ENCODE measurements around the gene MMP24.

MMP24 gene

GRCh38 chr20:35279533-35280174 is 53.2 kb downstream of the MMP24 start:
- DNase-seq (ENCODE audit: low read depth): no peak

DNA sequence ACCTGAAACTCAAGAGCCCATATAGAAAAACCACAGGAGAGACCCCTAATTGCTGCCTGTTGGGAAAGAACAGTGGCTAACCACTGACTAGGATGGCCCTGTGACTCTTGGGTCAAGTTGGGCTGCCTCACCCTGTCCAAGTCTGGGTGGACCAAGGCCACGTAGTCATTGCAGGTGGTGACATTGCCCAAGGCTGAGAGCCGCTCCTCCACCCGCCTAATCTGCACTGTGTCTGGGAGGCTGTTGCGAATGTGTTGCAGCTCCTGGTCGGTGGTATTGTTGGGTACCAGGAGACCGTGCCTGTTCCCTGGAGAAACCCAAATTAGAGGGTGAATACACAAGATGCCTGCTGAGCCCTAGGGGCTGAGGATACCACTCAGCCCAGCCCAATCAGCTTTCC is 54.0 kb downstream of the MMP24 start:
- DNase-seq (ENCODE audit: low read depth): no peak

GRCh38 chr20:35281506-35282101 is 55.1 kb downstream of the MMP24 start:
- no peak for DNase-seq (ENCODE audit: low read depth)

DNA sequence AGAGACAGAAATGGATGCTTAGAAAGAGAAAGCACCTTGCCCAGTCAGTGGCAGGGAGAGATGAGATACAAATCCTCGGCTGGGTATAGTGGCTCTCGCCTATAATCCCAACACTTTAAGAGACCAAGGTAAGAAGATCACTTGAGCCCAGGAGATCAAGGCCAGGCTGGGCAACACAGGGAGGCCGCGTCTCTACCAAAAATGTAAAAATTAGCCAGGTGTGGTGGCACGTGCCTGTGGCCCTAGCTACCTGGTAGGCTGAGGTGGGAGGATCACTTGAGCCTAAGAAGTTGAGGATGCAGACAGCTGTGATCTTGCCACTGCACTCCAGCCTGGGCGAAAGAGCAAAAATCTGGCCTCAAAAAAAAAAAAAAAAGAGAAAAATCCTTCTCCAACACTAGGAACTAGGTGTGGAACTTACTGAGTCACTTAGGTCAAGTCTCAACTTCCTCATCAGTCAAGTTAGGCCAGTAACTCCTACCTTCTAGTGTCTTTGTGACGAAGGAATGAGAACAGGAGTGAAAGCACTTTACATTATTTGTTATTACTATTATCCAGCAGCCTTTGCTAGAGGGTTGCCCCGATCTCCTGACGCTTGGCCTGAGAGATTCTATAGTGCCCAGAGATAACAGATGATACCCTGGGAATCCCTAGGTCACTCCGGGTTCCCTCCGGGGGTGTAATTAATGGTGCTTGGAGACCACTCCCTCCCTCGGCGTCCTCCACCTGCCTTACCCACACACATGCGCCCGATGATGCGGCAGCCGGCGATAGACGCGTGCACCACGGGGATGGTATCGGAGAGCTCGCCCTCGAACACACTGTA is 57.2 kb downstream of the MMP24 start:
- peak; percentile 18 for DNase-seq (ENCODE audit: low read depth)

DNA sequence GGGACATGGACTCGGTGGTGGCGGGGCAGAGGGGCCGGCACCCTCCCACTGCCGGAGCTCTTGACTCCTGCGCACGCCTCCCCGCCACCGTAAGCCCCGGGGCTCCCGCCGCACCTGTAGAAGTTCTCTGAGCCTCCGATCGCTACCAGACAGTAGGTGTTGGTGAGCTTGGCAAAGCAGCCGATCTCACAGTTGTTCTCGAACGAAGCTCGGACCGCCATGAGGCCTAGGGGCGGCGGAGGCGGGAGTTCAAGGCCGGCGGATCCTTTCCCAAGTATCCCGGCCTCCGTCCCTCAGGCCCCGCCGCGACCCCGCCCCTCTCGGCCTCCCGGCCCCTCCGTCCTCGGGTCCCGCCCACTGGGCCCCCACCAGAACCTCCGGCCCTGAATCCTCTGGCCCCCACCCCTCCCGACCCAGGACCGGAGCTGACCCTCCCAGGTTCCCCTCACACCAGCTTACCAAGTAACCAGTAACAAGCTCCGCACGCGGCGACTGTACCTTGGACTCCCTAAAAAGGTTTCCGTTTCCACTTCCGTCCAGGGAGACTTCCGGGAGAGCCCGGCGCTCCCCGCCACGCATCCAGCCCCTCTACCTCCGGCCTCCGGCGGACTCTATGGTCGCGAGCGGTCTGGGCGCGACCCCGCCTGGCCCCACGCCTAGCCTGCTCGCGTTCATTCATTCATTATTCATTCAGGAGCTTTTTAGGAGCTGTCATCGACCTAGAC is 57.9 kb downstream of the MMP24 start, which contains the start of gene EIF6:
Gene EIF6, minus strand, starts transcription at position 506 of the 725 bp plus-strand sequence. Its CDS starts 285 bp downstream, at position 221.
- peak; percentile 60 for DNase-seq (ENCODE audit: low read depth)

GRCh38 chr20:35284992-35285805 is 58.7 kb downstream of the MMP24 start:
- DNase-seq (ENCODE audit: low read depth): no peak

- DNase-seq (ENCODE audit: low read depth): no peak
These were observed 59.3 kb downstream of the MMP24 start for GRCh38 chr20:35285806-35286076.

GRCh38 chr20:35286077-35286898 is 59.8 kb downstream of the MMP24 start:
- no peak for DNase-seq (ENCODE audit: low read depth)

DNA sequence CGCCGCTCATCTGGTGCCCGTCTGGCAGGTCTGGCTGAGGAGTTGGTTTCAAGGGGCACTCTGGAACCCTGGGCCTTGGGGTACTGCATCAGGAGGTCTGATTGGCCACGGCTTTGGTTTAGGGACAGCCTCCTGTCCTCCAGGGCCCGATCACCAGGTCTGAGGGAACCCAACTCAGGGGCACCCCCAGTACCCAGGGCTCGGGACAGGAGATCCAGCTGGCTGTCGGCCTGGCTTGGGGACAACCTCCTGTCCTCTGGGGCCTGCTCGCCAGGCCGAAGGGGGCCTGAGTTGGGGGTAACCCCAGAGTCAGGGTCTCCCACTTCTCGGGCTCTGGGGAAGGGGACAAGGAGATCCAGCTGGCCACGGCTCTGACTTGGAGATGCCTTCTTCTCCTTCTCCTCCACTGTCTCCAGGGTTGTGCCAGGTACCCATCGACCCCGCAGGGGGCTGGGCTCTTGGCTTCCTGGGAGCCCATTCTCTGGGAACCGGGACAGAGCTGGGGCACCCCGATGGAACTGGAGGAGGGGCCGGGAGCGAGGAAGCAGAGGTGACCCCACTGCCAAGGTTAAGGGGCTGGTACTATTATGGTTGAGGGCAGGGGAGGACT is 60.5 kb downstream of the MMP24 start:
- DNase-seq (ENCODE audit: low read depth): no peak

- DNase-seq (ENCODE audit: low read depth): no peak
These were observed 61.2 kb downstream of the MMP24 start for GRCh38 chr20:35287509-35288324.

DNA sequence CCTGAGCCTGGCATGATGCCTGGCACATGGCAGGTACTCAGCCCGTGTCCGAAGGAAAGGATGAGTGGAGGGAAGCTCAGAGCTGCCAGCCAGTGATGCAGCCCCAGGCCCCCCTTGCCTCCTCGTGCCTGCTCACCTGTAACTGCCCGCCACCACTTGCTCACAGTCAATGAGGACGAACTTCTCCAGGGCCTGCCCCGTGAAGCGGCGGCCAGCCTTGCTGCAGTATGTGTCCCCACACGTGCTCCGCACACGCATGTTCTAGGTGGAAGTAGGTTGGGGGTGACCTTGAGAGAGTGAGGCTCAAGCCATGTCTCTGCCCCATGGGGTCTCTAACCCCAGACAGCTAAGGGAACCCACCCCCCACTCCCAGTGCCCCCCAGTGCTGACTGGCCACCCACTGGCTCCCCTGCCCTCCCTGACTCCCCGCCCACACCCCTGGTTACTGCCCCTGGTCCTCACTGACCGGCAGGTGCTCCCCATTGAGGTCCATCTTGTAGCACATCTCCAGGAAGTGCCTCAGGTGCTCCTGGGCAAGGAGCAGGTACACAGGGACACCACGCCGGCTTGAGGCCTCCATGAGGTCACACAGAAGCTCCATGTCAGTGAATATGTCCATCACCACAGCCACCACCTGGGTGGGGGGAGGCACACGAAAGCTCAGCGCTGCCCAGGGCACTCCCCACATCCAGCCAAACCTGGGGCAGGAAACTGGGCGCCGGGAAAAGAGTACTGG is 62.0 kb downstream of the MMP24 start:
- DNase-seq (ENCODE audit: low read depth): no peak

- DNase-seq (ENCODE audit: low read depth): no peak
These were observed 63.8 kb downstream of the MMP24 start for GRCh38 chr20:35290186-35290886.

DNA sequence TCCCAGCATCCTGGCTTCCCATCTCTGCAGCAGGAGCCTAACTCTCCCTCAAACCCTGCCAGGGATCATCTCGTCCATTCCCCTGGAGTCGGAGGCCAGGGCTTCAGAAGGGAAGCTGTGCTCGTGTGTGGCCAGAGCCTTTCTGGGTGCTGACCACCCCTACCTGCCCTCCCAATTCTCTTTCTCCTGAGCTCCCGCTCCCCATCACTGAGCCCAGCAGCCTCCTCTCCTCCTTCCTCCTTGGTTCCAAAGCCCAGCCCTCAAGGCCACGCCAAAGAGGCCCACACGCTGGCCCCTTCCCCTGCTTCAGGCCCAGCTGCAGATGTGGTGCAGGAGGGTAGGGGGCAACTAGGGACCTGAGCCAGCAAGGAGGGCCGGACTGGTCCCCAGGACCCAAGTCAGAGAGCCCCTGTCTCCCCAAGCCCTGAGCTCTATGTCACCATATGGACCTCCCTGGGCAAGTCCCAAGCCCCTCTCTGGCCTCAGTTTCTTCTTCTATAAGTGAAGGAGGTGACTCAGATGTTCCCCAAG is 64.5 kb downstream of the MMP24 start:
- no peak for DNase-seq (ENCODE audit: low read depth)

- no peak for DNase-seq (ENCODE audit: low read depth)
These were observed 65.4 kb downstream of the MMP24 start, which contains the start of gene FAM83C for GRCh38 chr20:35291654-35292503. FAM83C (minus strand) TSS chr20:35292425; CDS start chr20:35292304, 121 bp downstream.

DNA sequence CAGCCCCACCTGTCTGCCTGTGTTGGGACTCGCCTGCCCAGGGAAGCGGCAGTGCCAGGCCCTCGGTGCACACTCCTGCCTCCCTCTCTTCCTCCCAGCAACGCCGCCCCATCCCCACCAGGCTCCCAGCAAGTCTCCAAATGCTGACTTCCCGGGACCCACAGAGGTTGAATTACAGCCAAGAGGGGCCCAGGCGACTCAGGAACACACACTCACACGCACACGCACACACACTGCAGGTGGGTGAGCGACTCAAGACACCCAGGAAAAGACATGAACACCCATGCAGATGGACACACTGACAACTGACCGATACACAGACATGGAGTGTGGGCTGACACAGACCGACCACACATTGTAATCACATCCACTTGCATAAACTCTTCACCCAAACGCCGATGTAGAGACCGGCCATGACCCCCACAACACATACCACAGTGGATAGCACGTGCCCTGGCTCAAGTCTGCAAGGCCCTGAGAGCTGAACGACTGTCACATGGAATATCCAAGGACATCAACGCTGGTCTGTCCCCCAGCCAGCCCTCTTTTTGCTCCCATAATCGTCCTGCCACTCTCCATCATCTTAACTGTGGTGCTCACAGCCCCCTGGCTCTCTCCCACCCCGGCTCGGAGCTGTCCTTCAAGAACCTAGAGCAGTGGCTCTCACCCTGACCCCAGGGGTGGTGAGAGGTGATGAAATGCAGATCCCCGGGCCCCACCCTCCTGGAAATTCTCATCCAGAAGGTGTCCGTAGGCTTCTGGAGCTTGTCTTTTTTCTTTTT is 66.2 kb downstream of the MMP24 start:
- DNase-seq (ENCODE audit: low read depth): no peak
